CD14-positive monocyte (primary cell): ENCODE data around the gene CCDC169. TPM values are rescaled to one million over a fixed set of nuclear protein-coding genes. Genes with fewer than 3 reads are reported as not detected.

ENCODE experiments used
- DNase-seq, 3 donors: peaks; one replicate each; pipeline ENCODE4 v3.0.0-alpha.2; 2011 to 2022
- H2AFZ ChIP-seq: 2 replicates; pipeline ENCODE4 v1.6.0; 2012; ENCODE audit warnings: mild to moderate bottlenecking, low read depth, low read length, inconsistent platforms; ENCODE audit not compliant: insufficient read depth, poor library complexity, severe bottlenecking
- H3K27ac ChIP-seq, 2 donors: 1 replicate in 1 of 2; 2 replicates in 1 of 2; pipeline ENCODE4 v1.5.1; 2012 to 2013; ENCODE audit warnings: low read length in 2 of 2, control low read depth in 1 of 2, inconsistent platforms in 1 of 2, low read depth in 1 of 2, mild to moderate bottlenecking in 1 of 2
- H3K27me3 ChIP-seq, 2 donors: one replicate each; pipeline versions ENCODE4 v1.6.0 to v1.6.1; 2011 to 2013; ENCODE audit warnings: low read length in 2 of 2; ENCODE audit not compliant: control insufficient read depth in 2 of 2, insufficient read depth in 2 of 2
- H3K36me3 ChIP-seq, 2 donors: replicated peaks in 1 of 2; 1 replicate in 1 of 2; 2 replicates in 1 of 2; pipeline versions ENCODE4 v1.5.1 to v1.6.1; 2012 to 2013; ENCODE audit warnings: low read length in 2 of 2, control low read depth in 1 of 2, inconsistent platforms in 1 of 2, mild to moderate bottlenecking in 1 of 2; ENCODE audit not compliant: insufficient read depth in 2 of 2, control insufficient read depth in 1 of 2
- H3K4me1 ChIP-seq, 2 donors: 1 replicate in 1 of 2; 2 replicates in 1 of 2; pipeline versions ENCODE4 v1.5.1 to v1.6.1; 2012 to 2013; ENCODE audit warnings: low read length in 2 of 2, control low read depth in 1 of 2, inconsistent platforms in 1 of 2, mild to moderate bottlenecking in 1 of 2, moderate library complexity in 1 of 2; ENCODE audit not compliant: insufficient read depth in 2 of 2, control insufficient read depth in 1 of 2
- H3K4me2 ChIP-seq: replicated peaks from 2 replicates; pipeline ENCODE3; 2012; ENCODE audit warnings: low read length, moderate library complexity, mild to moderate bottlenecking; ENCODE audit not compliant: poor library complexity, severe bottlenecking; ENCODE audit errors: extremely low read depth
- H3K4me3 ChIP-seq, 3 experiments: fragments of 200-600 bp in 1 of 3; sonication (generic) in 1 of 3; replicated peaks in 1 of 3; 1 replicate in 2 of 3; 2 replicates in 1 of 3; pipeline ENCODE4 v1.5.1; 2011 to 2013; ENCODE audit warnings: low read length in 3 of 3, mild to moderate bottlenecking in 3 of 3, control low read depth in 2 of 3, low read depth in 2 of 3, inconsistent platforms in 1 of 3, moderate library complexity in 1 of 3
- H3K79me2 ChIP-seq: 2 replicates; pipeline ENCODE4 v1.6.0; 2012; ENCODE audit warnings: mild to moderate bottlenecking, control low read depth, inconsistent platforms, low read length, moderate library complexity; ENCODE audit not compliant: insufficient read depth
- H3K9ac ChIP-seq: 2 replicates; pipeline ENCODE4 v1.6.0; 2017; ENCODE audit warnings: low read length, mild to moderate bottlenecking; ENCODE audit not compliant: insufficient read depth, poor library complexity, severe bottlenecking
- H3K9me3 ChIP-seq, 2 donors: replicated peaks in 1 of 2; 1 replicate in 1 of 2; 2 replicates in 1 of 2; pipeline versions ENCODE4 v1.5.1 to v1.6.1; 2012 to 2013; ENCODE audit warnings: low read length in 2 of 2, control low read depth in 1 of 2; ENCODE audit not compliant: control insufficient read depth in 1 of 2, insufficient read depth in 1 of 2
- H4K20me1 ChIP-seq: 2 replicates; pipeline ENCODE4 v1.6.0; 2012; ENCODE audit warnings: mild to moderate bottlenecking, low read length, control low read depth, moderate library complexity; ENCODE audit not compliant: insufficient read depth
- H3K27ac Mint-ChIP-seq, 7 donors: one replicate each; pipeline ENCODE4 v1.8.0; 2020; ENCODE audit warnings: mild to moderate bottlenecking in 7 of 7, mixed read lengths in 7 of 7, moderate library complexity in 6 of 7, inconsistent platforms in 2 of 7
- H3K27me3 Mint-ChIP-seq, 3 donors: one replicate each; pipeline ENCODE4 v1.8.0; 2021 to 2022; ENCODE audit warnings: low read depth in 3 of 3, mild to moderate bottlenecking in 3 of 3, mixed read lengths in 3 of 3, moderate library complexity in 3 of 3, inconsistent platforms in 1 of 3
- H3K36me3 Mint-ChIP-seq, 2 donors: one replicate each; pipeline ENCODE4 v1.8.0; 2020; ENCODE audit warnings: mixed read lengths in 2 of 2, inconsistent platforms in 1 of 2, mild to moderate bottlenecking in 1 of 2
- H3K4me1 Mint-ChIP-seq: one replicate; pipeline ENCODE4 v1.8.0; 2020; ENCODE audit warnings: mild to moderate bottlenecking, mixed read lengths
- H3K4me3 Mint-ChIP-seq, 2 donors: one replicate each; pipeline ENCODE4 v1.8.0; 2020; ENCODE audit warnings: mild to moderate bottlenecking in 2 of 2, mixed read lengths in 2 of 2, moderate library complexity in 1 of 2
- H3K9me3 Mint-ChIP-seq, 7 donors: one replicate each; pipeline ENCODE4 v1.8.0; 2020 to 2022; ENCODE audit warnings: mixed read lengths in 7 of 7, mild to moderate bottlenecking in 6 of 7, moderate library complexity in 6 of 7, inconsistent platforms in 2 of 7
- CTCF ChIP-seq: fragments of 200-600 bp; IDR thresholded peaks from one replicate; pipeline ENCODE4 v1.8.0; 2022; ENCODE audit warnings: antibody characterized with exemption, mild to moderate bottlenecking
- WGBS: methylation state at CpG from one replicate; pipeline ENCODE4 v1.1.5; 2013; ENCODE audit warnings: missing lambda C conversion rate; ENCODE audit not compliant: insufficient coverage; 5-methylcytosine and 5-hydroxymethylcytosine counted together
- intact Hi-C, 2 donors: fragments of 100-400 bp; cut with micrococcal nuclease; formaldehyde crosslinking; loops; one replicate each; pipeline versions ENCODE4 v1.15.0 to v1.15.1; 2023
- polyA plus RNA-seq, 3 donors: library from polyadenylated mRNA; depleted of rRNA in 1 of 3; unstranded in 2 of 3; stranded (reverse) in 1 of 3; fragments of 300-500 nt in 2 of 3; fragments of >200 nt in 1 of 3; fragmentation: Illumina TruSeq in 2 of 3; gene quantifications; 1 replicate in 2 of 3; 2 replicates in 1 of 3; pipeline ENCODE4 v1.2.3, GENCODE V29; 2012 to 2021

The CCDC169 gene
- polyA plus RNA-seq, 3 donors = 0.03 TPM; not detected in 2

DNA sequence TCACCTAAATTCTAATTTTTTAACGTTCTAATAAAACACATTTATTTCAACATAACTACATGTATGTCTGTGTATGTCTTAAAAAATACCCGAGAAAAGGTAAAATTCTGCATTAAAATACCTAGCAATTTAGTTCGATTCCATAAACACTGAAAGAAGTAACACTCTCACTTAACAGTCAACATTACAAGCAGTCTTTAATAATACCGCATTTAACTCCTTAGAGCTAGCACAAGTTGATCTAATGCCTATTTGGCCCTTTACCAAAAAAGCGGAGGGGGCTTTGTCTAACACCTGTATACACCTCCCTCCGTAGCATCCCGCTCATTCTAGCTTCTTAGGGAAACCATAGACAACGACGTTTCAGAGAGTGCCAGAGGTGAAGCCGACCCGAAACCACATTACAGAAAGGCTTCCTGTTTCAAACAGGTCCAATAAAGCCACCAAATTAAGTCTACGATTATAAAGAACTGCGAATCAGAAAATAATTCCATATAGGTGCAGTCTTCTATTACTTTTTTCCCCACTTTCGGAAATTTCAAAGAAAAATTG, 47.3 kb upstream of the CCDC169 start:
- H2AFZ ChIP-seq = peak overlapping the region; percentile 20

DNA sequence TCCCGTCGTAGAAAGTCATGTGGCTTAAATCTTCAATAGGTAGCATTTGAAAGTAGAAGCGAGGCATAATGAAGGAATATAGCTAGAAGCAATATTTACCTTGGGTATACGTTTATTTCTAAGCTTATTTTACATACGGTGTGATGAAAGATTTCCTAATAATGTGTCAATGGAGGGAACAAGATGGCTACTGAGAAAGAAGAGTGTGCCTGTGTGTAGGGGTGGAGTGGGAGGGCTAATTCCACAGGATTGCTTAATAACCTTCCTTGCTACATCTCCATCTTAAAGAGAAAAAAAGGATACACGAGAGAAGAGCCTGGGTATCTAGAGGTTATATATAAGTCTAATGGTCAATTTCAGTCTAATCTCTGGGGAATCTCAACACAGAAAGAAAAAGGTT, 46.6 kb upstream of the CCDC169 start:
- H2AFZ ChIP-seq = no peak overlapping the region
- H4K20me1 ChIP-seq = peaks cover 2% of the 10 kb centered on the region
- H3K36me3 ChIP-seq = no peaks in the 10 kb centered on the region
- peaks cover 41% of the 10 kb centered on the region for H3K4me1 Mint-ChIP-seq
- H3K79me2 ChIP-seq = peaks cover 65% of the 10 kb centered on the region
- H3K27me3 Mint-ChIP-seq = no peaks in the 10 kb centered on the region
- no peaks in the 10 kb centered on the region for H3K27me3 ChIP-seq
- peak overlapping the region; percentile 68 for H3K4me2 ChIP-seq
- peaks cover 32 to 41% of the 10 kb centered on the region in 2 donors for H3K4me1 ChIP-seq
- peak overlapping the region; percentile 41 to 100 (median 99) for H3K27ac Mint-ChIP-seq
- WGBS = no CpG with 5 or more reads among the region's 6 CpGs
- H3K9me3 Mint-ChIP-seq = no peaks in the 10 kb centered on the region
- no peaks in the 10 kb centered on the region for H3K9me3 ChIP-seq
- H3K27ac ChIP-seq = peak overlapping the region in 1 of 2 donors; percentile 100
- peak overlapping the region in 1 of 2 donors; percentile 89 for H3K4me3 Mint-ChIP-seq
- peak; percentile 59 to 81 (median 66) for DNase-seq
- H3K9ac ChIP-seq = no peak overlapping the region
- TF ChIP-seq CTCF = no peak
- H3K36me3 Mint-ChIP-seq = peaks cover 0 to 2% of the 10 kb centered on the region in 2 donors
- peak overlapping the region in 1 of 3 experiments; percentile 90 for H3K4me3 ChIP-seq
- intact Hi-C loops = loop anchor here in 1 of 2 donors (1.0 kb wide), 1 partner anchor 10 kb away; no protein-coding TSS in a partner anchor

More for the DNA sequence above, 47.3 kb upstream of the CCDC169 start:
- no peak for DNase-seq
- Histone ChIP-seq H3K9me3 (no peaks in the 10 kb centered on the region), H3K4me1 (peaks cover 32 to 41% of the 10 kb centered on the region in 2 donors), H4K20me1 (no peaks in the 10 kb centered on the region), H3K36me3 (no peaks in the 10 kb centered on the region), H3K27me3 (no peaks in the 10 kb centered on the region), H3K4me2 (peak overlapping the region; percentile 68), H3K79me2 (peaks cover 57% of the 10 kb centered on the region), H3K4me3 (peak overlapping the region; percentile 72 to 98 (median 90)), H3K27ac (peak overlapping the region; percentile 95 to 100), H3K9ac (peak overlapping the region; percentile 95)
- Mint-ChIP-seq H3K4me1 (peaks cover 41% of the 10 kb centered on the region), H3K9me3 (no peaks in the 10 kb centered on the region), H3K36me3 (peaks cover 0 to 2% of the 10 kb centered on the region in 2 donors), H3K27me3 (no peaks in the 10 kb centered on the region), H3K4me3 (peak overlapping the region; percentile 89 to 94), H3K27ac (peak overlapping the region; percentile 99 to 100 (median 99))
- intact Hi-C loops = loop anchor here in 1 of 2 donors (1.0 to 5.0 kb wide), 4 partner anchors 11 to 657 kb away; partner anchors contain the start of genes EXOSC8 and RFXAP
- WGBS = 4% methylated on average over 10 of the region's 14 CpGs
- no peak for TF ChIP-seq CTCF
